Measurements from ENCODE around the gene RGS7. TPM values are rescaled to one million over a fixed set of nuclear protein-coding genes. Genes with fewer than 3 reads are reported as not detected.

RGS7 gene
- total RNA-seq, 1 donor from 2014 or later = not detected

DNA sequence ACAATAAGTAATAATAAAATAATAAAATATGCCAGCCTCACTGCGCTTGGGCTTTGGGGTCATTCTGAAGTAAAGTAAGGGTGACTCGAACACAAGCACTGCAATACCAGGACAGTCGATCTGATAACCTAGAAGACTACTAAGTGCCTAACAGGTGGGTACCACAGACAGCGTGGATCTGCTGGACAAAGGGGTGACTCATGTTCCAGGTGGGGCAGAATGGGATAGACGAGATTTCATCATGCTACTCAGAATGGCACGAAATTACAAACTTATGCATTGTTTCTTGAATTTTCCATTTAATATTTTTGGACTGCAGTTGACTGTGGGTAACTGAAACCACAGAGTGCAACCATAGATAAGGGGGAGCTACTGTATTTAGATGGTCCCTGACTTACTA is 523.9 kb downstream of the RGS7 start:
- no peaks in the 10 kb centered on the region for H3K36me3 ChIP-seq (ENCODE audit: control insufficient read depth, insufficient read depth, low read length)
- no peaks in the 10 kb centered on the region for H3K27me3 ChIP-seq (ENCODE audit: control insufficient read depth, insufficient read depth, low read length)
- no peak for FAIRE-seq
- no peak for DNase-seq (ENCODE audit: low read depth)
- TF ChIP-seq, protein P1, sequence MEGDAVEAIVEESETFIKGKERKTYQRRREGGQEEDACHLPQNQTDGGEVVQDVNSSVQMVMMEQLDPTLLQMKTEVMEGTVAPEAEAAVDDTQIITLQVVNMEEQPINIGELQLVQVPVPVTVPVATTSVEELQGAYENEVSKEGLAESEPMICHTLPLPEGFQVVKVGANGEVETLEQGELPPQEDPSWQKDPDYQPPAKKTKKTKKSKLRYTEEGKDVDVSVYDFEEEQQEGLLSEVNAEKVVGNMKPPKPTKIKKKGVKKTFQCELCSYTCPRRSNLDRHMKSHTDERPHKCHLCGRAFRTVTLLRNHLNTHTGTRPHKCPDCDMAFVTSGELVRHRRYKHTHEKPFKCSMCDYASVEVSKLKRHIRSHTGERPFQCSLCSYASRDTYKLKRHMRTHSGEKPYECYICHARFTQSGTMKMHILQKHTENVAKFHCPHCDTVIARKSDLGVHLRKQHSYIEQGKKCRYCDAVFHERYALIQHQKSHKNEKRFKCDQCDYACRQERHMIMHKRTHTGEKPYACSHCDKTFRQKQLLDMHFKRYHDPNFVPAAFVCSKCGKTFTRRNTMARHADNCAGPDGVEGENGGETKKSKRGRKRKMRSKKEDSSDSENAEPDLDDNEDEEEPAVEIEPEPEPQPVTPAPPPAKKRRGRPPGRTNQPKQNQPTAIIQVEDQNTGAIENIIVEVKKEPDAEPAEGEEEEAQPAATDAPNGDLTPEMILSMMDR (IDR thresholded peaks at IDR 0.05; ENCODE audit: insufficient read depth, low read length, severe bottlenecking) = no peak
- no peak overlapping the region for H3K4me3 ChIP-seq (ENCODE audit: low read depth, low read length)

DNA sequence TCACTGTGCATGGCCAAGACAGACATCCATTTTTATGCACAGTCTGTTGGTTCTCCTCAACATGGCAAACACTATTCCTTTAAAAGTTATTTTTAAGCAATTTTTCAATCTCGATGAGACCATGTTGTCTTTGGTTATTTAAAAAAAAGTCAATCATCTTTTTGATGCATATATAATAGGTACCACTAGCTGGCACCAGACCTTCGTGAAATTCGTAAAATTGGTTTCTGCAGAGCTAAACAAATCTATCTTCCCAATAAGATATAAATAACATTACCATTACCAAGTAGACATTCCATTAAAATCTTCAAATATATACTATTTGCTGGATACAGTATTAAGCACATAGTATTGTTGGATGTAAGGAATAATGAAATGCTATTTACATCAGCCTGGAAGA is 525.1 kb downstream of the RGS7 start:
- FAIRE-seq (no peak), DNase-seq (ENCODE audit: low read depth) (no peak)
- TF ChIP-seq, protein P1 (IDR thresholded peaks at IDR 0.05; ENCODE audit: insufficient read depth, low read length, severe bottlenecking) = no peak
- Histone ChIP-seq H3K4me3 (ENCODE audit: low read depth, low read length) (no peak overlapping the region), H3K27me3 (ENCODE audit: control insufficient read depth, insufficient read depth, low read length) (no peaks in the 10 kb centered on the region), H3K36me3 (ENCODE audit: control insufficient read depth, insufficient read depth, low read length) (no peaks in the 10 kb centered on the region)

DNA sequence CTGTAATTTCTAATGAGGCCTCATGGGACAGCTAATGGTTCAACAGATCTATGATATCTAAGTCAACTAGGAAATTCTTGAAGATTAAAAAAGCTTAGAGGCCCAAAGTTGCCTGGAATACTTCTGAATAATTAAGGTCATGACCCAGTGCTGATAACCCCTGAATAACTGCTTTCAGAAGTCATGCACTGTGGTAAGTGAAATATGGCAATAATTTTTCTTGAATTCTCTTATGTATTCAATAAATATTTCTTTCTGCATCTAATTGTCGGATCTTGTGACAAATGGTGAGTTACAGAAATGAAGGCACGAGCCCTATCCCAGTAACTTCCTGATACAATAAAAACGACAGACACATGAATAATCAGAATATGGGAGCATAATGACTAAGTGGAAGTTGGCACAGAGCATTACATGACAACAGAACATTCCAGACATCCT is 525.8 kb downstream of the RGS7 start:
- TF ChIP-seq, protein P1 (IDR thresholded peaks at IDR 0.05; ENCODE audit: insufficient read depth, low read length, severe bottlenecking) = no peak
- Histone ChIP-seq H3K36me3 (ENCODE audit: control insufficient read depth, insufficient read depth, low read length) (no peaks in the 10 kb centered on the region), H3K27me3 (ENCODE audit: control insufficient read depth, insufficient read depth, low read length) (no peaks in the 10 kb centered on the region), H3K4me3 (ENCODE audit: low read depth, low read length) (no peak overlapping the region)
- DNase-seq (ENCODE audit: low read depth) = peak; percentile 20
- FAIRE-seq = no peak

GRCh38 chr1:240829487-240829886 is 527.5 kb downstream of the RGS7 start:
- Histone ChIP-seq H3K4me3 (ENCODE audit: low read depth, low read length) (no peak overlapping the region), H3K27me3 (ENCODE audit: control insufficient read depth, insufficient read depth, low read length) (no peaks in the 10 kb centered on the region), H3K36me3 (ENCODE audit: control insufficient read depth, insufficient read depth, low read length) (no peaks in the 10 kb centered on the region)
- TF ChIP-seq, protein P1 (IDR thresholded peaks at IDR 0.05; ENCODE audit: insufficient read depth, low read length, severe bottlenecking) = no peak
- DNase-seq (ENCODE audit: low read depth) (no peak), FAIRE-seq (no peak)

- H3K36me3 ChIP-seq (ENCODE audit: control insufficient read depth, insufficient read depth, low read length) = no peaks in the 10 kb centered on the region
- no peak for DNase-seq (ENCODE audit: low read depth)
- TF ChIP-seq, protein P1 (IDR thresholded peaks at IDR 0.05; ENCODE audit: insufficient read depth, low read length, severe bottlenecking) = no peak
- no peaks in the 10 kb centered on the region for H3K27me3 ChIP-seq (ENCODE audit: control insufficient read depth, insufficient read depth, low read length)
- no peak overlapping the region for H3K4me3 ChIP-seq (ENCODE audit: low read depth, low read length)
- no peak for FAIRE-seq
Observed at GRCh38 chr1:240827786-240828185, 529.2 kb downstream of the RGS7 start.

DNA sequence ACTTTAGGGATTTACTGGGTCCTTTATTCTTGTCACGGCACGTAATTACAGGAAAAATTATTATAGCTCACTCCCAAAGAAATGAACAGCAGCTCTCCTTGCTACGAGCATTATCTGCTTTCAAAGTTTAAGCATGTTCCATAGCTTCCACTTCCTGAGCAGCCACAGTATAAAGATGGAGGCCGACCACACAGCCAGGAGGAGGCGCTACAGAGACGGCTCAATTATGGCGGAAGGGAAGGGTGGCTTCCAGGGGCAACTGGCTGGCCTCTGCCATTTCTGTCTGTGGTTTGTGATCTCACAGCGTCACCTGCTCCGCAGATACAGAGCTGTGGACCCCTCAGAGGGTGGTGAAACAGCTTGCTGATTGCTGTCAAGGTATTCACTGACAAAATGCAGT is 532.8 kb downstream of the RGS7 start:
- no peaks in the 10 kb centered on the region for H3K36me3 ChIP-seq (ENCODE audit: control insufficient read depth, insufficient read depth, low read length)
- H3K4me3 ChIP-seq (ENCODE audit: low read depth, low read length) = no peak overlapping the region
- H3K27me3 ChIP-seq (ENCODE audit: control insufficient read depth, insufficient read depth, low read length) = no peaks in the 10 kb centered on the region
- TF ChIP-seq, protein P1 (IDR thresholded peaks at IDR 0.05; ENCODE audit: insufficient read depth, low read length, severe bottlenecking) = no peak
- no peak for FAIRE-seq
- no peak for DNase-seq (ENCODE audit: low read depth)
